B cell (primary cell): ENCODE data around the gene RBM17. TPM values are rescaled to one million over a fixed set of nuclear protein-coding genes. Genes with fewer than 3 reads are reported as not detected.

Experiments
- ATAC-seq: fragments of 200-7000 bp; cut with Tn5 transposase; one replicate; pipeline ENCODE4 v1.10.0; 2021; ENCODE audit warnings: low read depth, mild to moderate bottlenecking, moderate number of reproducible peaks, moderate library complexity
- CTCF ChIA-PET: fragments of 350-600 bp; sonication (Branson Sonifier 250); formaldehyde crosslinking; loops from one replicate; lab custom pipeline; 2021; ENCODE audit warnings: antibody characterized with exemption, inconsistent platforms; lab: Charles Lee
- POLR2A ChIA-PET: fragments of 350-600 bp; sonication (Branson Sonifier 250); formaldehyde crosslinking; loops from one replicate; lab custom pipeline; 2021; ENCODE audit warnings: antibody characterized with exemption; lab: Charles Lee
- DNase-seq: peaks from one replicate; pipeline ENCODE4 v3.0.0; 2013
- H2AFZ ChIP-seq: 2 replicates; pipeline ENCODE4 v1.6.1; 2012; ENCODE audit warnings: mild to moderate bottlenecking, low read depth, low read length; ENCODE audit not compliant: insufficient read depth, poor library complexity, severe bottlenecking
- H3K27ac ChIP-seq, 2 donors: 1 replicate in 1 of 2; 2 replicates in 1 of 2; pipeline ENCODE4 v1.5.1; 2012 to 2013; ENCODE audit warnings: low read length in 2 of 2, mild to moderate bottlenecking in 2 of 2, moderate library complexity in 1 of 2
- H3K27me3 ChIP-seq, 4 experiments: fragments of 200-600 bp in 1 of 4; sonication (generic) in 1 of 4; replicated peaks in 1 of 4; 1 replicate in 2 of 4; 2 replicates in 2 of 4; pipeline versions ENCODE4 v1.6.1 to v1.7.0; 2013 to 2016; ENCODE audit warnings: low read length in 3 of 4, mild to moderate bottlenecking in 2 of 4, mixed read lengths in 1 of 4, moderate library complexity in 1 of 4; ENCODE audit not compliant: insufficient read depth in 4 of 4, control insufficient read depth in 3 of 4; ENCODE audit errors: control extremely low read depth in 1 of 4
- H3K36me3 ChIP-seq, 2 experiments: replicated peaks in 1 of 2; 1 replicate in 1 of 2; 2 replicates in 1 of 2; pipeline versions ENCODE4 v1.6.1 to v1.7.1; 2013; ENCODE audit warnings: low read length in 1 of 2; ENCODE audit not compliant: insufficient read depth in 2 of 2, control insufficient read depth in 1 of 2; ENCODE audit errors: control extremely low read depth in 1 of 2, extremely low read depth in 1 of 2
- H3K4me1 ChIP-seq, 2 donors: fragments of 200-600 bp in 1 of 2; sonication (generic) in 1 of 2; 1 replicate in 1 of 2; 2 replicates in 1 of 2; pipeline versions ENCODE4 v1.5.1 to v1.6.1; 2013 to 2017; ENCODE audit warnings: low read length in 2 of 2; ENCODE audit not compliant: control insufficient read depth in 2 of 2, insufficient read depth in 2 of 2
- H3K4me2 ChIP-seq: replicated peaks from 2 replicates; pipeline ENCODE3; 2012; ENCODE audit warnings: mild to moderate bottlenecking, low read depth, low read length; ENCODE audit not compliant: poor library complexity, severe bottlenecking
- H3K4me3 ChIP-seq, 5 experiments: fragments of 200-600 bp in 1 of 5; sonication (generic) in 1 of 5; 1 replicate in 3 of 5; 2 replicates in 2 of 5; pipeline versions ENCODE4 v1.5.1 to v1.7.0; 2011 to 2016; ENCODE audit warnings: low read length in 4 of 5, mild to moderate bottlenecking in 4 of 5, low read depth in 2 of 5, control low read depth in 1 of 5, moderate library complexity in 1 of 5; ENCODE audit not compliant: insufficient read depth in 1 of 5; ENCODE audit errors: control extremely low read depth in 1 of 5, extremely low read depth in 1 of 5
- H3K79me2 ChIP-seq: fragments of 200-600 bp; sonication (generic); one replicate; pipeline ENCODE4 v1.6.0; 2016; ENCODE audit warnings: low read length; ENCODE audit not compliant: control insufficient read depth, insufficient read depth
- H3K9ac ChIP-seq: fragments of 200-600 bp; sonication (generic); 2 replicates; pipeline ENCODE4 v1.6.1; 2017; ENCODE audit warnings: mild to moderate bottlenecking, low read length, moderate library complexity
- H3K9me3 ChIP-seq, 3 donors: one replicate each; pipeline versions ENCODE4 v1.6.1 to v1.7.1; 2013; ENCODE audit warnings: low read length in 2 of 3; ENCODE audit not compliant: control insufficient read depth in 2 of 3, insufficient read depth in 1 of 3; ENCODE audit errors: control extremely low read depth in 1 of 3
- H4K20me1 ChIP-seq: 2 replicates; pipeline ENCODE4 v1.6.0; 2012; ENCODE audit warnings: mild to moderate bottlenecking, low read length; ENCODE audit not compliant: insufficient read depth, control insufficient read depth, poor library complexity, severe bottlenecking
- H3K27ac Mint-ChIP-seq: one replicate; pipeline ENCODE4 v1.8.0; 2021; ENCODE audit warnings: mixed read lengths
- H3K27me3 Mint-ChIP-seq: one replicate; pipeline ENCODE4 v1.8.0; 2021; ENCODE audit warnings: mixed read lengths
- H3K4me1 Mint-ChIP-seq: one replicate; pipeline ENCODE4 v1.8.0; 2021; ENCODE audit warnings: mixed read lengths
- H3K4me3 Mint-ChIP-seq: one replicate; pipeline ENCODE4 v1.8.0; 2021; ENCODE audit warnings: mixed read lengths
- H3K9me3 Mint-ChIP-seq: one replicate; pipeline ENCODE4 v1.8.0; 2022; ENCODE audit warnings: mixed read lengths; ENCODE audit not compliant: insufficient read depth
- CTCF ChIP-seq: fragments of 200-600 bp; IDR thresholded peaks from one replicate; pipeline ENCODE4 v1.8.0; 2022; ENCODE audit warnings: antibody characterized with exemption, mild to moderate bottlenecking
- EZH2 ChIP-seq: IDR thresholded peaks from 2 replicates; pipeline ENCODE4 v1.6.1; 2012; ENCODE audit warnings: borderline replicate concordance, low read depth, mild to moderate bottlenecking, moderate library complexity, low read length; ENCODE audit not compliant: insufficient read depth, poor library complexity, severe bottlenecking
- whole genome bisulfite sequencing: methylation state at CpG from one replicate; pipeline ENCODE4 v1.1.5; 2013; ENCODE audit warnings: missing lambda C conversion rate; ENCODE audit not compliant: insufficient coverage; 5-methylcytosine and 5-hydroxymethylcytosine counted together
- intact Hi-C: fragments of 100-400 bp; cut with micrococcal nuclease; formaldehyde crosslinking; loops from one replicate; pipeline ENCODE4 v1.10.0; 2022
- polyA plus RNA-seq: library from polyadenylated mRNA; depleted of rRNA; stranded (reverse); fragments of >200 nt; gene quantifications from 2 replicates; pipeline ENCODE4 v1.2.3, GENCODE V29; 2012
- total RNA-seq, 2 donors: library from RNA; stranded (reverse); fragments of 120-200 nt in 1 of 2; gene quantifications; 1 replicate in 1 of 2; 2 replicates in 1 of 2; pipeline versions ENCODE4 v1.2.3 to v1.2.4, GENCODE V29; 2013 to 2022

The RBM17 gene
- total and polyA plus RNA-seq, 2 donors (not counting 1 experiment from before 2014, with no cell fraction given) = 34.7 to 168 TPM

GRCh38 chr10:6158276-6158675 lies 69.4 kb downstream of the RBM17 start:
- Histone ChIP-seq H2AFZ (no peak overlapping the region), H3K4me1 (peaks cover 7 to 9% of the 10 kb centered on the region in 2 donors), H4K20me1 (peaks cover 10% of the 10 kb centered on the region), H3K9ac (no peak overlapping the region), H3K36me3 (no peaks in the 10 kb centered on the region), H3K79me2 (peaks cover 67% of the 10 kb centered on the region), H3K27me3 (no peaks in the 10 kb centered on the region), H3K4me2 (no peak overlapping the region), H3K9me3 (no peaks in the 10 kb centered on the region), H3K27ac (no peak overlapping the region), H3K4me3 (no peak overlapping the region)
- WGBS = 83% methylated on average over 4 of the region's 7 CpGs
- no peak for DNase-seq
- ChIA-PET CTCF (interaction anchor here (0.6 kb wide), 1 partner anchor 263 kb away, joined by 3 read pairs; no protein-coding TSS in a partner anchor), POLR2A (no interaction called here)
- intact Hi-C loops = no loop called here
- Mint-ChIP-seq H3K27ac (no peak overlapping the region), H3K4me1 (peaks cover 6% of the 10 kb centered on the region), H3K4me3 (no peak overlapping the region), H3K9me3 (no peaks in the 10 kb centered on the region), H3K27me3 (no peaks in the 10 kb centered on the region)
- ATAC-seq = no peak
- TF ChIP-seq CTCF (no peak), EZH2 (no peak)

- Histone ChIP-seq H3K27ac (peak overlapping the region in 1 of 2 donors; percentile 41), H3K4me3 (no peak overlapping the region), H3K9me3 (no peaks in the 10 kb centered on the region), H3K36me3 (peaks cover 0 to 5% of the 10 kb centered on the region in 2 experiments), H4K20me1 (peaks cover 18% of the 10 kb centered on the region), H3K79me2 (peaks cover 57% of the 10 kb centered on the region), H3K4me1 (peaks cover 16 to 19% of the 10 kb centered on the region in 2 donors), H3K27me3 (no peaks in the 10 kb centered on the region), H3K9ac (no peak overlapping the region), H2AFZ (no peak overlapping the region), H3K4me2 (no peak overlapping the region)
- intact Hi-C loops = loop anchor here (10.0 kb wide), 1 partner anchor 477 kb away; the partner anchor contains the start of gene TASOR2
- WGBS = 100% methylated on average over 3 of the region's 3 CpGs
- H3K27ac Mint-ChIP-seq = no peak overlapping the region
- H3K4me3 Mint-ChIP-seq = peak overlapping the region; percentile 7
- no peak for ATAC-seq
- peaks cover 29% of the 10 kb centered on the region for H3K4me1 Mint-ChIP-seq
- TF ChIP-seq CTCF (no peak), EZH2 (no peak)
- POLR2A ChIA-PET = interaction anchor here (0.8 kb wide), 1 partner anchor 17 kb away, joined by 3 read pairs; no protein-coding TSS in a partner anchor
- no peaks in the 10 kb centered on the region for H3K27me3 Mint-ChIP-seq
- DNase-seq = no peak
- H3K9me3 Mint-ChIP-seq = no peaks in the 10 kb centered on the region
- CTCF ChIA-PET = interaction anchor here (0.8 to 2.9 kb wide), 7 partner anchors 10 to 244 kb away, joined by 3 to 22 read pairs (median 6); partner anchors contain the start of gene PFKFB3
Observed at GRCh38 chr10:6161921-6162320, 73.1 kb downstream of the RBM17 start.
